ENCODE measurements around the gene CA5B.

DNA sequence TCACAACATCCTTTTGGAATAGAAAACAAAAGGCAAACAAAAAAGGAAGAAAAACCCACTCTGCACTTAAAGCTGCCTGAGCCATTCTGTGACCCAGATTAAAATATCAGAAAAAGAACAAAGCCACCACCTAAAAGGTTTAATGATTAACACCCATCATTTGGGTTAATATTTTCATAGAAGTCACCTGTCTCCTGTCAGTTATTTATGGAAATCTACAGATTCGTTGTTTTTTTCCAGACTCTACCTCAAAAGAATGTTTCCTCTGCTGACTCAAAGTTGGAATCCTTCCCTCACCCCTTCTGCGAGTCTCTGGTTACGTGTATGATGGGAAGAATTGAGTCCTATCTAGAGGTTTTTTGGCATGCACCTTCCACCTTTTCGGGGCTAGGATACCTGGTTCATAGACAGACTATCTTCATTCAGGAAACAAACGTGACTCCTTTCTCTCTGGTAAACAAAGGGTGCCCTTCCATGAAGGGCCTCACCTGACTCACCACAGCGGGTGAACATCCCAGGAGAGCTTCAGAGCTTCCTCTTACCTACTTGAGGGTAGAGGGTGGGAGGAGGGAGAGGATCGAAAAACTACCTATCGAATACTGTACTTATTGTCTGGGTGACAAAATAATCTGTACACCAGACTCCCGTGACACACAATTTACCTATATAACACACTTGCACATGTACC lies 19.6 kb upstream of the CA5B start:
- TF ChIP-seq POLR2A (IDR thresholded peaks at IDR 0.05) (no peak), EP300 (IDR thresholded peaks at IDR 0.05) (no peak)
- TF ChIP-seq, protein P1, sequence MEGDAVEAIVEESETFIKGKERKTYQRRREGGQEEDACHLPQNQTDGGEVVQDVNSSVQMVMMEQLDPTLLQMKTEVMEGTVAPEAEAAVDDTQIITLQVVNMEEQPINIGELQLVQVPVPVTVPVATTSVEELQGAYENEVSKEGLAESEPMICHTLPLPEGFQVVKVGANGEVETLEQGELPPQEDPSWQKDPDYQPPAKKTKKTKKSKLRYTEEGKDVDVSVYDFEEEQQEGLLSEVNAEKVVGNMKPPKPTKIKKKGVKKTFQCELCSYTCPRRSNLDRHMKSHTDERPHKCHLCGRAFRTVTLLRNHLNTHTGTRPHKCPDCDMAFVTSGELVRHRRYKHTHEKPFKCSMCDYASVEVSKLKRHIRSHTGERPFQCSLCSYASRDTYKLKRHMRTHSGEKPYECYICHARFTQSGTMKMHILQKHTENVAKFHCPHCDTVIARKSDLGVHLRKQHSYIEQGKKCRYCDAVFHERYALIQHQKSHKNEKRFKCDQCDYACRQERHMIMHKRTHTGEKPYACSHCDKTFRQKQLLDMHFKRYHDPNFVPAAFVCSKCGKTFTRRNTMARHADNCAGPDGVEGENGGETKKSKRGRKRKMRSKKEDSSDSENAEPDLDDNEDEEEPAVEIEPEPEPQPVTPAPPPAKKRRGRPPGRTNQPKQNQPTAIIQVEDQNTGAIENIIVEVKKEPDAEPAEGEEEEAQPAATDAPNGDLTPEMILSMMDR (IDR thresholded peaks at IDR 0.05) = no peak
